HEK293 (cell line): Measurements from ENCODE around the gene UBE4A.

ENCODE experiments used
- CTCF ChIA-PET: fragments of 350-600 bp; formaldehyde crosslinking; extraction: SDS; loops from one replicate; lab custom pipeline; 2021; ENCODE audit warnings: antibody characterized with exemption; lab: Yijun Ruan, JAX
- POLR2A ChIA-PET: fragments of 300-600 bp; formaldehyde crosslinking; extraction: SDS; loops from one replicate; lab custom pipeline; 2020; ENCODE audit warnings: antibody characterized with exemption, inconsistent platforms; lab: Yijun Ruan, JAX
- H3K27ac ChIP-seq: fragments of 200-500 bp; sonication (Bioruptor generic); 2 replicates; pipeline ENCODE4 v1.5.1; 2014; ENCODE audit warnings: low read depth, low read length, control low read depth, inconsistent platforms; ENCODE audit errors: extremely low read depth
- H3K36me3 ChIP-seq, 2 experiments: fragments of 200-500 bp in 1 of 2; sonication (Bioruptor generic) in 1 of 2; 1 replicate in 1 of 2; 2 replicates in 1 of 2; pipeline ENCODE4 v1.5.1; 2014 to 2017; ENCODE audit warnings: inconsistent platforms in 2 of 2, low read length in 2 of 2; ENCODE audit not compliant: control insufficient read depth in 2 of 2, insufficient read depth in 1 of 2
- H3K4me1 ChIP-seq: fragments of 200-500 bp; sonication (Bioruptor generic); 2 replicates; pipeline ENCODE4 v1.5.1; 2014; ENCODE audit warnings: mild to moderate bottlenecking, low read length, inconsistent platforms; ENCODE audit not compliant: control insufficient read depth, insufficient read depth
- H3K4me3 ChIP-seq: 2 replicates; pipeline ENCODE4 v1.5.1; 2011; ENCODE audit warnings: low read depth, mild to moderate bottlenecking, control low read depth, low read length, moderate library complexity
- H3K9me3 ChIP-seq: fragments of 200-500 bp; sonication (Bioruptor generic); 2 replicates; pipeline ENCODE4 v1.5.1; 2014; ENCODE audit warnings: low read depth, low read length, inconsistent platforms; ENCODE audit not compliant: control insufficient read depth, insufficient read depth
- BCL11B ChIP-seq: fragments of 450-650 bp; formaldehyde crosslinking; IDR thresholded peaks from 2 replicates; pipeline ENCODE4 v1.5.1; 2016; ENCODE audit warnings: low read depth, missing biosample characterization, missing genetic modification characterization
- GLIS1 ChIP-seq: fragments of 450-650 bp; formaldehyde crosslinking; IDR thresholded peaks from 2 replicates; pipeline ENCODE4 v1.5.1; 2016; ENCODE audit warnings: missing biosample characterization, missing genetic modification characterization
- GLIS2 ChIP-seq: fragments of 450-650 bp; formaldehyde crosslinking; IDR thresholded peaks from 2 replicates; pipeline ENCODE4 v1.5.1; 2016; ENCODE audit warnings: missing biosample characterization, missing genetic modification characterization
- HOXA7 ChIP-seq: sonication (generic); formaldehyde crosslinking; IDR thresholded peaks from 2 replicates; pipeline ENCODE4 v1.8.1; 2022; ENCODE audit warnings: missing genetic modification reagents, borderline replicate concordance
- IKZF3 ChIP-seq: fragments of 450-650 bp; IDR thresholded peaks from 2 replicates; pipeline ENCODE4 v1.5.0; 2018; ENCODE audit warnings: missing biosample characterization, mild to moderate bottlenecking, missing genetic modification characterization, moderate library complexity
- KLF10 ChIP-seq: fragments of 450-650 bp; IDR thresholded peaks from 2 replicates; pipeline ENCODE4 v1.5.1; 2018; ENCODE audit warnings: missing biosample characterization, mild to moderate bottlenecking, missing genetic modification characterization
- KLF16 ChIP-seq: fragments of 450-650 bp; formaldehyde crosslinking; IDR thresholded peaks from 2 replicates; pipeline ENCODE4 v1.5.1; 2017; ENCODE audit warnings: missing biosample characterization, missing genetic modification characterization
- MZF1 ChIP-seq: fragments of 450-650 bp; formaldehyde crosslinking; IDR thresholded peaks from 2 replicates; pipeline ENCODE4 v1.5.1; 2017; ENCODE audit warnings: missing biosample characterization, missing genetic modification characterization, borderline replicate concordance
- SP7 ChIP-seq: fragments of 450-650 bp; formaldehyde crosslinking; IDR thresholded peaks from 2 replicates; pipeline ENCODE4 v1.5.1; 2016; ENCODE audit warnings: missing biosample characterization, missing genetic modification characterization
- TCF7L2 ChIP-seq: IDR thresholded peaks from 2 replicates; pipeline ENCODE4 v1.6.1; 2011; ENCODE audit warnings: low read depth, mild to moderate bottlenecking, inconsistent platforms, low read length, moderate library complexity, borderline replicate concordance
- ZBTB17 ChIP-seq: fragments of 450-650 bp; formaldehyde crosslinking; IDR thresholded peaks from 2 replicates; pipeline ENCODE4 v1.5.1; 2016; ENCODE audit warnings: missing biosample characterization, missing genetic modification characterization
- ZNF112 ChIP-seq: fragments of 450-650 bp; formaldehyde crosslinking; IDR thresholded peaks from 2 replicates; pipeline ENCODE4 v1.5.0; 2017; ENCODE audit warnings: missing biosample characterization, missing genetic modification characterization
- ZNF335 ChIP-seq: fragments of 450-650 bp; formaldehyde crosslinking; conservative IDR thresholded peaks from 2 replicates; pipeline ENCODE4 v1.5.1; 2016; ENCODE audit warnings: missing biosample characterization, missing genetic modification characterization
- ZNF341 ChIP-seq: fragments of 450-650 bp; formaldehyde crosslinking; IDR thresholded peaks from 2 replicates; pipeline ENCODE4; 2016; ENCODE audit warnings: low read depth, missing biosample characterization, missing genetic modification characterization
- ZNF350 ChIP-seq: fragments of 450-650 bp; formaldehyde crosslinking; IDR thresholded peaks from 2 replicates; pipeline ENCODE4 v1.5.0; 2017; ENCODE audit warnings: missing biosample characterization, mild to moderate bottlenecking, missing genetic modification characterization
- ZNF514 ChIP-seq: fragments of 450-650 bp; formaldehyde crosslinking; IDR thresholded peaks from 2 replicates; pipeline ENCODE4 v1.5.1; 2016; ENCODE audit warnings: missing biosample characterization, missing genetic modification characterization
- ZNF596 ChIP-seq: fragments of 450-650 bp; IDR thresholded peaks from 2 replicates; pipeline ENCODE4 v1.5.0; 2018; ENCODE audit warnings: missing biosample characterization, mild to moderate bottlenecking, missing genetic modification characterization, moderate library complexity
- ZNF768 ChIP-seq: fragments of 450-650 bp; formaldehyde crosslinking; IDR thresholded peaks from 2 replicates; pipeline ENCODE4 v1.5.1; 2018; ENCODE audit warnings: missing biosample characterization, mild to moderate bottlenecking, missing genetic modification characterization
- TF ChIP-seq, protein P1 (sequence below): IDR thresholded peaks from 2 replicates; pipeline ENCODE4 v1.6.1; 2011; ENCODE audit warnings: mild to moderate bottlenecking, low read depth, low read length, borderline replicate concordance
- TF ChIP-seq, protein P2 (sequence below): fragments of 450-650 bp; formaldehyde crosslinking; IDR thresholded peaks from 2 replicates; pipeline ENCODE4 v1.5.1; 2017; ENCODE audit warnings: missing biosample characterization, missing genetic modification characterization
- TF ChIP-seq, protein P3 (sequence below): fragments of 450-650 bp; formaldehyde crosslinking; IDR thresholded peaks from 2 replicates; pipeline ENCODE4 v1.5.1; 2016; ENCODE audit warnings: missing biosample characterization, missing genetic modification characterization
- TF ChIP-seq, protein P4 (sequence below): fragments of 450-650 bp; formaldehyde crosslinking; IDR thresholded peaks from 2 replicates; pipeline ENCODE4 v1.5.1; 2017; ENCODE audit warnings: missing biosample characterization, mild to moderate bottlenecking, missing genetic modification characterization, moderate library complexity
- TF ChIP-seq, protein P5 (sequence below): fragments of 450-650 bp; formaldehyde crosslinking; IDR thresholded peaks from 2 replicates; pipeline ENCODE4 v1.5.1; 2016; ENCODE audit warnings: missing biosample characterization, missing genetic modification characterization

Gene UBE4A

DNA sequence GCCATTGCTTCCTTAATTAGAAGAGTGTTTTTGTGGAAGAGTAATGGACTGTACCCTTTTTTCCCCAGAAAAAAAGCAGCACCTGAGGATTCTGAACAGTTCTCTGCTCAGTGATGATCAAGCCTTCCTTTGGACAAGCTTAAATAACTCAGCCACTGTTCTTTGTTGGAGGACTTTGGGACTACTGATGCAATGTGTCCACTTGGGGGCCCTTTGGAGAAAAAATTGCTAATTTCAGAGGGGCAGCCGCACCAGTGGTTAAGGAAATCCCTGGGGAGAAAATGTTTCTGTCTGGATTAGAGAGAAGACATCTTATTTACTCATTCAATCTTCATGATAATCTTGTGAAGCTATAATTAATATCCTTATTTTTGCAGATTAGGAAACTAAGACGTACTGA lies 71.6 kb downstream of the UBE4A start (continued):
- TF ChIP-seq, protein P1, sequence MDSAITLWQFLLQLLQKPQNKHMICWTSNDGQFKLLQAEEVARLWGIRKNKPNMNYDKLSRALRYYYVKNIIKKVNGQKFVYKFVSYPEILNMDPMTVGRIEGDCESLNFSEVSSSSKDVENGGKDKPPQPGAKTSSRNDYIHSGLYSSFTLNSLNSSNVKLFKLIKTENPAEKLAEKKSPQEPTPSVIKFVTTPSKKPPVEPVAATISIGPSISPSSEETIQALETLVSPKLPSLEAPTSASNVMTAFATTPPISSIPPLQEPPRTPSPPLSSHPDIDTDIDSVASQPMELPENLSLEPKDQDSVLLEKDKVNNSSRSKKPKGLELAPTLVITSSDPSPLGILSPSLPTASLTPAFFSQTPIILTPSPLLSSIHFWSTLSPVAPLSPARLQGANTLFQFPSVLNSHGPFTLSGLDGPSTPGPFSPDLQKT: no peak
- TF ChIP-seq ZNF341 (tag by site-specific recombination): no peak

DNA sequence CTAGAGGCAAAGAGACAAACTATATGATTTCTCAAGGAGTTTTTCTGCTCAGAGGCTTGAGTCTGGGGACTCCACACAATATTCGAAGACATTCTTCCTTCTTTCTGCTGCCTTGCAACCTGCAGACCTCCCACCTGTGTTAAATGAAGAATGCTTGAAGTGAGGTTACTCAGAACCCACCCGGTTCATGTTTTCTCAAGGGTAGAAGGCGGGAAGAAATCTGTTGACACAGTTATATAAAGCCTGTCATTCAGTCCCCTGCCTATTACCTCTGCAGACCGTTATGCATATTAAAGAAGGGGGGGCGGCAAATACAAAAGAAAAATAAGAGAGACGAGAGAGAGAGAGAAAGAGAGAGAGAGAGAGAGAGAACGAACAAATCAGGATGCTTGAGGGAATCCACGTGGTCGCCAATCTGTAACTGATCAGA lies 74.7 kb downstream of the UBE4A start:
- POLR2A ChIA-PET: interaction anchor here (3.4 kb wide), 1 partner anchor 11 kb away, joined by 10 read pairs; no protein-coding TSS in a partner anchor
- Histone ChIP-seq H3K27ac (no peak overlapping the region), H3K9me3 (no peaks in the 10 kb centered on the region)
- no peak for TF ChIP-seq IKZF3 (tag by site-specific recombination)
- no peak for TF ChIP-seq ZNF514 (tag by site-specific recombination)
- peak; percentile 56; the same call in 1 of the 2 replicates for TF ChIP-seq ZNF768
- 0 out of 2 replicates have a peak, but pooled peaks have one; percentile 6 for TF ChIP-seq GLIS1 (tag by site-specific recombination)
- 0 out of 2 replicates have a peak, but pooled peaks have one; percentile 39 for TF ChIP-seq KLF16
- peak; percentile 26; the same call in 1 of the 2 replicates for TF ChIP-seq SP7 (tag by site-specific recombination)
- TF ChIP-seq ZNF112: no peak
- no peak for TF ChIP-seq MZF1
- TF ChIP-seq, protein P2, sequence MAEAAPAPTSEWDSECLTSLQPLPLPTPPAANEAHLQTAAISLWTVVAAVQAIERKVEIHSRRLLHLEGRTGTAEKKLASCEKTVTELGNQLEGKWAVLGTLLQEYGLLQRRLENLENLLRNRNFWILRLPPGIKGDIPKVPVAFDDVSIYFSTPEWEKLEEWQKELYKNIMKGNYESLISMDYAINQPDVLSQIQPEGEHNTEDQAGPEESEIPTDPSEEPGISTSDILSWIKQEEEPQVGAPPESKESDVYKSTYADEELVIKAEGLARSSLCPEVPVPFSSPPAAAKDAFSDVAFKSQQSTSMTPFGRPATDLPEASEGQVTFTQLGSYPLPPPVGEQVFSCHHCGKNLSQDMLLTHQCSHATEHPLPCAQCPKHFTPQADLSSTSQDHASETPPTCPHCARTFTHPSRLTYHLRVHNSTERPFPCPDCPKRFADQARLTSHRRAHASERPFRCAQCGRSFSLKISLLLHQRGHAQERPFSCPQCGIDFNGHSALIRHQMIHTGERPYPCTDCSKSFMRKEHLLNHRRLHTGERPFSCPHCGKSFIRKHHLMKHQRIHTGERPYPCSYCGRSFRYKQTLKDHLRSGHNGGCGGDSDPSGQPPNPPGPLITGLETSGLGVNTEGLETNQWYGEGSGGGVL: 0 out of 2 replicates have a peak, but pooled peaks have one; percentile 12
- peak; percentile 98 for TF ChIP-seq ZNF596 (tag by site-specific recombination)
- TF ChIP-seq TCF7L2: peak; percentile 79
- TF ChIP-seq, all 188 proteins: peak for 7
- Histone ChIP-seq H3K36me3 (peaks cover 0 to under 1% of the 10 kb centered on the region in 2 experiments; a peak in 1 of 3 replicates), H3K4me1 (peaks cover 3% of the 10 kb centered on the region; the same call in 1 of the 2 replicates), H3K4me3 (no peak overlapping the region)
- CTCF ChIA-PET: no interaction called here

DNA sequence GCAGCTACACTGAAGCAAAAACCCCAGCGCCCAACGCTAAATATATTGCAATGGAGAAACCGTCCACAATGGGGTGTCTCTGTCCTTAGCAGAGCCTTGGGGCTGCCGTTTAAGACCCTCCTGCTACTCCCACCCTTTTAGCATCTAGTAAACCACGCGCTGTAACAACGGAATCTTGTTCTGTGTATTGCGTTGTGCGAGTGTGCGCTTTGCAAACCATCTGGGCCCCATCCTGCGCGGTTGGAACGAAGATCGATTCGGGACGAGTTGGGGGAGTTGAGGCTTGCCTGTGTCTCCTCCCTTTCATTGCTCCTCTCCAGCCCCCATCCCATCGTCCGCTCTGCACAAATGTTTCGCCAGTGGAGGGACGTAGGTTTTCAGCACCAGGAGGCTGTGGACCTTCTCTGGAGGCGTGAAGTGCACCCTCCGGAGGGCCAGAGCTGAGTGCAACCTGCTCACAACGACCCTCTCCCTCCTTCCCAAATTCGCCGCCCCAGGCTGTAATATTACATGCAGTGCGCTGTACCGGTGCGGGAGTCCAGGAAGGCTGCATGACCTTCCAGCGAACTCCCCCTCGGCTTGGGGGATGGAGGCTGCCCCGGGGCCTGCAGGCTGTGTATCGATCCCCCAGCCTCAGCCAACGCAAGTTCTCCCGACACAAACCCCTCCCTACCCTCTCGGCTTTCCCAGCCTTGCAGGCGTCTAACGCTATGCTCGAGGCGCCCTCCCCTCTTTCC lies 75.3 kb downstream of the UBE4A start:
- POLR2A ChIA-PET: interaction anchor here (0.8 to 3.4 kb wide), 9 partner anchors 9 to 42 kb away, joined by 3 to 14 read pairs (median 7); no protein-coding TSS in a partner anchor
- H3K9me3 ChIP-seq: no peaks in the 10 kb centered on the region
- CTCF ChIA-PET: interaction anchor here (0.6 to 1.1 kb wide), 3 partner anchors 32 to 1383 kb away, joined by 3 to 4 read pairs (median 3); no protein-coding TSS in a partner anchor
- peak overlapping the region; percentile 41 for H3K4me3 ChIP-seq
- H3K4me1 ChIP-seq: peaks cover 4% of the 10 kb centered on the region; the same call in 1 of the 2 replicates
- peaks cover 0 to 7% of the 10 kb centered on the region in 2 experiments; a peak in 1 of 3 replicates for H3K36me3 ChIP-seq
- H3K27ac ChIP-seq: peak overlapping the region; percentile 76; the same call in 1 of the 2 replicates
- TF ChIP-seq GLIS2 (peak; percentile 50; the same call in 1 of the 2 replicates), HOXA7 (no peak), BCL11B (tag by site-specific recombination) (no peak), KLF10 (tag by site-specific recombination) (no peak), ZNF350 (tag by site-specific recombination) (no peak), ZNF335 (peak; percentile 77), ZBTB17 (tag by site-specific recombination) (peak; percentile 87)
- TF ChIP-seq, protein P3, sequence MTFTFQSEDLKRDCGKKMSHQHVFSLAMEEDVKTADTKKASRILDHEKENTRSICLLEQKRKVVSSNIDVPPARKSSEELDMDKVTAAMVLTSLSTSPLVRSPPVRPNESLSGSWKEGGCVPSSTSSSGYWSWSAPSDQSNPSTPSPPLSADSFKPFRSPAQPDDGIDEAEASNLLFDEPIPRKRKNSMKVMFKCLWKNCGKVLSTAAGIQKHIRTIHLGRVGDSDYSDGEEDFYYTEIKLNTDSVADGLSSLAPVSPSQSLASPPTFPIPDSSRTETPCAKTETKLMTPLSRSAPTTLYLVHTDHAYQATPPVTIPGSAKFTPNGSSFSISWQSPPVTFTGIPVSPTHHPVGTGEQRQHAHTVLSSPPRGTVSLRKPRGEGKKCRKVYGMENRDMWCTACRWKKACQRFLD (tag by site-specific recombination): no peak
- TF ChIP-seq, protein P4, sequence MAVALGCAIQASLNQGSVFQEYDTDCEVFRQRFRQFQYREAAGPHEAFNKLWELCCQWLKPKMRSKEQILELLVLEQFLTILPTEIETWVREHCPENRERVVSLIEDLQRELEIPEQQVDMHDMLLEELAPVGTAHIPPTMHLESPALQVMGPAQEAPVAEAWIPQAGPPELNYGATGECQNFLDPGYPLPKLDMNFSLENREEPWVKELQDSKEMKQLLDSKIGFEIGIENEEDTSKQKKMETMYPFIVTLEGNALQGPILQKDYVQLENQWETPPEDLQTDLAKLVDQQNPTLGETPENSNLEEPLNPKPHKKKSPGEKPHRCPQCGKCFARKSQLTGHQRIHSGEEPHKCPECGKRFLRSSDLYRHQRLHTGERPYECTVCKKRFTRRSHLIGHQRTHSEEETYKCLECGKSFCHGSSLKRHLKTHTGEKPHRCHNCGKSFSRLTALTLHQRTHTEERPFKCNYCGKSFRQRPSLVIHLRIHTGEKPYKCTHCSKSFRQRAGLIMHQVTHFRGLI (tag by site-specific recombination): no peak
- TF ChIP-seq, protein P5, sequence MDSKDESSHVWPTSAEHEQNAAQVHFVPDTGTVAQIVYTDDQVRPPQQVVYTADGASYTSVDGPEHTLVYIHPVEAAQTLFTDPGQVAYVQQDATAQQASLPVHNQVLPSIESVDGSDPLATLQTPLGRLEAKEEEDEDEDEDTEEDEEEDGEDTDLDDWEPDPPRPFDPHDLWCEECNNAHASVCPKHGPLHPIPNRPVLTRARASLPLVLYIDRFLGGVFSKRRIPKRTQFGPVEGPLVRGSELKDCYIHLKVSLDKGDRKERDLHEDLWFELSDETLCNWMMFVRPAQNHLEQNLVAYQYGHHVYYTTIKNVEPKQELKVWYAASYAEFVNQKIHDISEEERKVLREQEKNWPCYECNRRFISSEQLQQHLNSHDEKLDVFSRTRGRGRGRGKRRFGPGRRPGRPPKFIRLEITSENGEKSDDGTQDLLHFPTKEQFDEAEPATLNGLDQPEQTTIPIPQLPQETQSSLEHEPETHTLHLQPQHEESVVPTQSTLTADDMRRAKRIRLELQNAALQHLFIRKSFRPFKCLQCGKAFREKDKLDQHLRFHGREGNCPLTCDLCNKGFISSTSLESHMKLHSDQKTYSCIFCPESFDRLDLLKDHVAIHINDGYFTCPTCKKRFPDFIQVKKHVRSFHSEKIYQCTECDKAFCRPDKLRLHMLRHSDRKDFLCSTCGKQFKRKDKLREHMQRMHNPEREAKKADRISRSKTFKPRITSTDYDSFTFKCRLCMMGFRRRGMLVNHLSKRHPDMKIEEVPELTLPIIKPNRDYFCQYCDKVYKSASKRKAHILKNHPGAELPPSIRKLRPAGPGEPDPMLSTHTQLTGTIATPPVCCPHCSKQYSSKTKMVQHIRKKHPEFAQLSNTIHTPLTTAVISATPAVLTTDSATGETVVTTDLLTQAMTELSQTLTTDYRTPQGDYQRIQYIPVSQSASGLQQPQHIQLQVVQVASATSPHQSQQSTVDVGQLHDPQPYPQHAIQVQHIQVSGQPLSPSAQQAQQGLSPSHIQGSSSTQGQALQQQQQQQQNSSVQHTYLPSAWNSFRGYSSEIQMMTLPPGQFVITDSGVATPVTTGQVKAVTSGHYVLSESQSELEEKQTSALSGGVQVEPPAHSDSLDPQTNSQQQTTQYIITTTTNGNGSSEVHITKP (tag by site-specific recombination): peak; percentile 83
